Motor neuron (in vitro differentiated cells): Measurements from ENCODE around the gene NACC1. TPM values are rescaled to one million over a fixed set of nuclear protein-coding genes. Genes with fewer than 3 reads are reported as not detected.
A peak's percentile ranks its signal among the peaks of the same experiment; 100 is the strongest.

Source experiments
- ATAC-seq, 8 experiments: fragments of 200-7000 bp; cut with Tn5 transposase; replicated peaks in 6 of 8; 2 replicates each; pipeline ENCODE4 v1.8.0; 2021; ENCODE audit warnings: mild to moderate bottlenecking in 8 of 8, moderate library complexity in 8 of 8
- H3K27ac ChIP-seq, 2 donors: fragments of 250-450 bp; sonication (Bioruptor Pico); 2 replicates each; pipeline ENCODE4 v1.9.0; 2021; ENCODE audit warnings: antibody characterized with exemption in 2 of 2, mild to moderate bottlenecking in 2 of 2, moderate library complexity in 1 of 2
- H3K4me1 ChIP-seq, 2 donors: fragments of 250-450 bp; sonication (Bioruptor Pico); replicated peaks in 1 of 2; 2 replicates each; pipeline ENCODE4 v1.6.1; 2021; ENCODE audit warnings: antibody characterized with exemption in 2 of 2, mild to moderate bottlenecking in 2 of 2, moderate library complexity in 1 of 2
- H3K4me3 ChIP-seq, 5 donors: fragments of 250-450 bp; sonication (Bioruptor Pico); 2 replicates each; pipeline ENCODE4 v1.9.0; 2021; ENCODE audit warnings: antibody characterized with exemption in 5 of 5, mild to moderate bottlenecking in 5 of 5, moderate library complexity in 4 of 5
- WGBS, 10 experiments: fragments of 450-650 bp; shearing (Covaris generic); methylation state at CpG; one replicate each; pipeline ENCODE4 v1.0.0; 2022; 5-methylcytosine and 5-hydroxymethylcytosine counted together
- in situ Hi-C, 9 experiments: fragments of 400-800 bp; cut with MboI; loops; one replicate each; pipeline ENCODE4 v1.15.0; 2021; ENCODE audit warnings: low sequenced_read_pairs in 9 of 9, low pct_unique_long_range_greater_than_20kb in 2 of 9; ENCODE audit not compliant: unreplicated experiment in 9 of 9
- total RNA-seq, 8 experiments: library from RNA; unstranded; fragments of 300-600 nt; gene quantifications; 2 replicates each; pipeline versions ENCODE4 v1.2.3 to v1.2.4, GENCODE V29; 2022

NACC1 gene
- total RNA-seq, 8 experiments from 2014 or later: 9.7 to 56.8 (median 28.3) TPM

DNA sequence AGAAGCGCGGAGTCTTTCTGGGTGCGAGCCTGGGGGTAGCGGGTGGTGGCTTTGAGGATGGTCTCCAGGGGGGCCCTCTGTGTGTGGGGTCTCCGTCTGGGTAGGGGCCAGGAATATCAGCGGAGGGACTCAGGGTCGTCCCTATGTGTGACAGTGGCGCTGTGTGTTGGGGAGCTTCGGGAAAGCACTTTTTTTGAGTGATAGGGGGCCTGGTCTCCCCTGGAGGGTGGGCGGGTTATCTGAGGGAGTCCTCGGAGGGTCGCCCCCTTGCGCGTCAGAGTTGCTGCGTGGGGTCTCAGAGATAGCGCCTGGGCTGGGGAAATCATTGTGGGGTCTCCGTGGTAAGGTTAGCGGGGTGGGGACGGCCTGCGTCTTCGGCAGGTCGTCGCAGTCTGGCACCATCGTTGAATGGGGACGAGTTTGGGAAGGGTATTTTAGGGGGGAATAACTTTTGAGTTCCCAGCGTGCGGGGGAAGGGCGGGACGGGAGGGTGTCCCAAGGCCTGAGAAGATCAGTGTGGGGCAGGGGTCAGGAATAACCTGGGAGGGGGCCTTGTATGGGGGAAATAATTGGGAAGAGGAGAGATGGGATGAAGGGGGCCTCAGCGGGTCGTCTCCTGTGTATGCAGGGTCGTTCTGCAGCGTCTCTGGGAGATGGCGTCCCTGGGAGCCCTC is 33.0 kb downstream of the NACC1 start:
- Histone ChIP-seq H3K27ac (peak overlapping the region; percentile 76 to 80), H3K4me1 (peaks cover 3% of the 10 kb centered on the region in 2 donors), H3K4me3 (peak overlapping the region; percentile 55 to 89 (median 82))
- 0 to 4% (median 0%) methylated on average over 2 to 10 of the region's 34 CpGs; no CpG with 5 or more reads in 7 of the 10 experiments for WGBS, 10 experiments
- no peak for ATAC-seq
- in situ Hi-C loops: no loop called here

DNA sequence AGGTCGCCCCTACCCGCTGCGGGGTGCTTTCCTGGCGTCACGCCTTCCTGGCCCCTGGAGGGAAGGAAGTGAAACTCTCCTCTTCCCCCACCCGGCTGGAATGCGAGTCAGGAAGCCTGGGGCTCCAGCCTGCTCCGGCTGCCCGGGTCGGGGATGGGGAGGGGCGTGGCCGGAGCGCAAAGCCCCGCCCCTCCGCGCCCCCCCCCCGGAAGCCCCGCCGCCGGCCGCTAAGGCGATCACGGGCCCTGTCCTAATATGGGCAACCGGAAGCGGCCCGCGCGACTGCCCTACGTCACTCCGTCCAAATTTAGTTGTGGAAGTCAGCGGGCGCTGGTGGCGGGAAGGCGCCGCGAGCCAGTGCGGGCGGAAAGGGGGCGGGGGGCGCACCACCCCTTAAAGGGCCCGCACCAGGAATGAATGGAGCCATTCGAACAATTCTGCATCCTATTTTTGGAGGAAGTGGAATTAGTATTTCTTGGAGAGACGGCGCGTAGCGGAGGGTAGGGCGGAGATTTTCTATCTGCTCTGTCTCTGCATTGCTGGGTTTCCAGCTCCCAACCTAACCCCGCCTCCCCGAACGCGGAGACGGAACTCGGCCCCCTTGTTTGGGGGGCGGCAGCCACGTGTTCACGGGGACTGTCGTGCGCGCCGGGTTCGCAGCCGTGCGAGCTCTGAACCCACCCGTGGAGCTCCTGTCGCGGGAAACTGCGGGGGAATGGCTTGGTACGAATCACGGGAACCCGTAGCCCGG is 33.7 kb downstream of the NACC1 start:
- in situ Hi-C loops: no loop called here
- Histone ChIP-seq H3K4me3 (peak overlapping the region; percentile 55 to 89 (median 82)), H3K27ac (peak overlapping the region; percentile 91 to 97), H3K4me1 (peaks cover 6 to 9% of the 10 kb centered on the region in 2 donors)
- 0 to 8% (median 0%) methylated on average over 1 to 22 of the region's 71 CpGs; no CpG with 5 or more reads in 5 of the 10 experiments for WGBS, 10 experiments
- peak; percentile 12 to 65 (median 57) for ATAC-seq

DNA sequence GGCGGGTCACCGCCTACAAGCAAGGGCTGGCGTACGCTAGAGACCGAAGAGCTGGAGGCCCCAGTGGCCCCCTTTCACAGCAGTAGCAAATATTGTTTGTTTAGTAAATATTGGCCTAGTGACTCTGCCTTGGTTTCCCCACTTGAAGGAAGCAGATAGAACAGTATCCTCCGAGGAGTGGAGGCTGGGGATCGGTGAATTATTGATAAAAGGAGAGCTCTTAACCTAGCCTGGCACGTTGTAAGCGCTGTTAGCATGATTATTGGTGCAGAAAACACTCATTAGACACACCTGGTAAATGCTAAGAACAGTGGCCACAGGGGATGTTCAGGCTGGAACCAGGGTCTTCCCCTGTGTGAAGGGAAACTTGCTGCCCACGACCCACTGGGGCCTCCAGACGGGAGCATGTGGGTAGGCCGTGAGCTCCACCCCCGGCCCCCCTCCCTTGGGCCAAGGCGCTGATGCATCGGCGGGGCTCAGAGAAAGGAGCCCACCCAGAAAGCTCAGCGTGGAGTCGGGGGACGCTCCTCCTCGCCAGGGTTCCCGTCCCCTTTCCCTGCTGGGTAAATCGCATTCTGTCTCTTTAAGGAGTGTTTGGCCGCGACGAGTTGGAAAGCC is 34.4 kb downstream of the NACC1 start:
- Histone ChIP-seq H3K4me1 (peaks cover 6 to 9% of the 10 kb centered on the region in 2 donors), H3K27ac (peak overlapping the region; percentile 91 to 97), H3K4me3 (peak overlapping the region; percentile 55 to 89 (median 82))
- ATAC-seq: no peak
- 0% methylated on average over 2 to 10 of the region's 25 CpGs; no CpG with 5 or more reads in 3 of the 10 experiments for WGBS, 10 experiments
- in situ Hi-C loops: no loop called here

GRCh38 chr19:13152974-13153568 is 35.0 kb downstream of the NACC1 start:
- WGBS, 10 experiments: 0% methylated on average over 1 to 10 of the region's 59 CpGs; no CpG with 5 or more reads in 5 of the 10 experiments
- peak; percentile 5 to 48 (median 40) for ATAC-seq
- Histone ChIP-seq H3K4me3 (peak overlapping the region; percentile 55 to 89 (median 82)), H3K4me1 (peaks cover 6 to 9% of the 10 kb centered on the region in 2 donors), H3K27ac (peak overlapping the region; percentile 91 to 97)
- in situ Hi-C loops: no loop called here

GRCh38 chr19:13153569-13154240 is 35.6 kb downstream of the NACC1 start:
- no peak for ATAC-seq
- Histone ChIP-seq H3K4me3 (peak overlapping the region; percentile 55 to 89 (median 82)), H3K27ac (peak overlapping the region; percentile 91 to 97), H3K4me1 (peaks cover 6 to 9% of the 10 kb centered on the region in 2 donors)
- 0 to 4% (median 0%) methylated on average over 3 to 49 of the region's 69 CpGs; no CpG with 5 or more reads in 5 of the 10 experiments for WGBS, 10 experiments
- in situ Hi-C loops: no loop called here

DNA sequence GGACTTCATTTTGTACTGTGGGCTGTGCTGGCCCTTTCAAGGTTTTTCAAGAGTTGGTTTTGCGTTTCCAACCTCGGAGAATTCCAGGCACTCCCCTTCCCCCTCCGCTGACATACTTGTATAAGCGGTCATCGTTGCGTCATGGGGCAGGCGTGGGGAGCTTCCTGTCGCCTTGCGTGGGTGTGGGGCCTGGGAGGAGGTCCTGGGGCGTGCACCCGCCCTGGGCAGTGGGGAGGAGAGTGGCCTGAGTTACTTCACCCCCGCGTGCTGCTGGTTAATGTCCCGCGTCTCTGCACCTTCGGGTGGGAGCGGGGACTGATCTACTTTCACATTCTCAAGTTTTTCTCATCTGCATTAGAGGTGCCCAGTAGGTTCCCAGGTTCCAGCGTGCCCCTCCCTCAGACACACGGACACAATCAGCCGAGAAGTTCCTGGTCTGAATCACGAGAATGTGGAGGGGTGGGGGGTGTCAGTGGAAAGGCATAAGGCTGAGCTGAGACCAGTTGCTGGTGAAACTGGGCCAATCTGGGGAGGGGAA is 36.2 kb downstream of the NACC1 start:
- peak in 1 of 8 experiments; percentile 0 for ATAC-seq
- in situ Hi-C loops: no loop called here
- peaks cover 6 to 7% of the 10 kb centered on the region in 2 donors for H3K4me1 ChIP-seq
- WGBS, 10 experiments: 0 to 2% (median 0%) methylated on average over 1 to 7 of the region's 21 CpGs; no CpG with 5 or more reads in 4 of the 10 experiments
- H3K4me3 ChIP-seq: peak overlapping the region; percentile 55 to 89 (median 82)
- peak overlapping the region; percentile 91 to 97 for H3K27ac ChIP-seq

DNA sequence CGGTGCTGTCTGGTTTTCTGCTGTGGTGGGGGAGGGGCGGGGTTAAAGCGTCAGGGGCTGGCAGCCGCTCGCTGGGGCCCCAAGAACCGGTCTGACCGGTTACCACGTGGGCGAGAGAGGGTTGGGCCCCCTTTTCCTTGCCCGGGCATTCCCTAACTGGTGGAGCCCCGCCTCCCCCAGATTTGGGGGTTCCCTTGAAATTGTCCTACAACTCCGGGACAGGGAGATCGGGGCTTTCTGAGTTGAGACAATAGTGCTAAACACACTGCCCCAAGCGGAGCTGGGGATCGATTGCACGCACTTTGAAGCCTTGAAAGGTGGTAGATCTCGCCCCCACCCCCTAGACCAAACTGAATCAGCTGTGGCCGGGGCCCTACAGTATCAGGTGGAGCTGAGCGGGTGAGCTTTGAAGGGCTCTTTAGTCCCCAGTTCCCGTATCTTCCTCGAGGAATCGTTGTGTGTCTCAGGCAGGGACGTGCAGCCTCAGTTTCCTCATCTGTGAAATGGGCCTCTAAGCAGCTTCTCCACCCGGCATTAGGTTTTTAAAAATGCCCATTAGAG is 36.9 kb downstream of the NACC1 start:
- Histone ChIP-seq H3K4me1 (peaks cover 6 to 7% of the 10 kb centered on the region in 2 donors), H3K27ac (peak overlapping the region; percentile 91 to 97), H3K4me3 (peak overlapping the region; percentile 55 to 89 (median 82))
- in situ Hi-C loops: no loop called here
- peak in 3 of 8 experiments; percentile 0 to 2 (median 1) for ATAC-seq
- 0 to 3% (median 0%) methylated on average over 1 to 11 of the region's 24 CpGs; no CpG with 5 or more reads in 6 of the 10 experiments for WGBS, 10 experiments

DNA sequence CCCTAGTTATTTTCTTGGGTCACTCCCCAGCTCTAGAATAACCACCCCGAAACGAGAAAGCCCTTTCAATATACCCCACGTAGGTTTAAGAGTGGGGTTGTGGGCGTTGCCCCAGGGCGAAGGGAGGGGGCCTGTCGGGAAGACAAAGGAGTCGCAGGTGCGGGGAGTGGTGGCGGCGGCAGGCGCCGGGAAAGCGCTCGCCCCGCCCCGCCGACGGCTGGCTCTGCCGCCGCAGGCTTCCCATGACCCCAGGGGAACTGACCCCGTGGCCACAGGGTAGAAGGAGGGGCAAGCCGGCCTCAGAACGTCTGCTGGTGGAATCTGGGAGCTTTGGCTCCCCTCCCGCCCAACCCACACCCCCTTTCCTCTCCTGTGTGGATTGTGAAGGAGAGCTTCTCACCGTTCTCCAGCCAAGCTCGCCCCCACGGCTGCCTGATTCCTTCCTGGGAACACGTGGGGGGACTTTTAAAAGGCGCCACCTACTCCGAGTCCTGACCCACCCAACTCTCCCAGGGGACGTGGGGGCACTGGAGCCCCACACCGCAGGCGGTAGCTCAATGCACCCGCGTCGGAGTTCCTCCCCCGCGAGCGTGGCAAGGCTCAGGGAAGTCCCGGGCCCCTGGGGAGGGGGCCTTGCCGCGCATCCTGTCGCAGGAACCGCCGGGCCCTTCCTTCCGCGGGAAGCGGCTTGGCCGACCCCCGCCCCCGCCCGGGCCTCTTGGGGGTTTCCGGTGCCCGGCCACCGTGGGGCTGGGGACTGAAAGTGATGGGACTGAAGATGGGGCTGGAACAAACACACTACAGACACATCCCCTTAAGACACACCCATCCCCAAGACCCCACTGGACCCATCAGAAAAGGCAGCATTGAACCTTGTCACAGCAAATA is 37.7 kb downstream of the NACC1 start:
- in situ Hi-C loops: no loop called here
- peak overlapping the region; percentile 91 to 97 for H3K27ac ChIP-seq
- 0 to 17% (median 0%) methylated on average over 1 to 10 of the region's 55 CpGs; no CpG with 5 or more reads in 6 of the 10 experiments for WGBS, 10 experiments
- peak overlapping the region; percentile 55 to 89 (median 82) for H3K4me3 ChIP-seq
- H3K4me1 ChIP-seq: peaks cover 6 to 7% of the 10 kb centered on the region in 2 donors
- peak; percentile 1 to 31 (median 9) for ATAC-seq

GRCh38 chr19:13159713-13160112 is 41.6 kb downstream of the NACC1 start:
- Histone ChIP-seq H3K4me3 (no peak overlapping the region), H3K27ac (no peak overlapping the region), H3K4me1 (peaks cover 19 to 20% of the 10 kb centered on the region in 2 donors)
- 56 to 100% (median 100%) methylated on average over 1 to 3 of the region's 3 CpGs; no CpG with 5 or more reads in 4 of the 10 experiments for WGBS, 10 experiments
- in situ Hi-C loops: no loop called here
- ATAC-seq: no peak

DNA sequence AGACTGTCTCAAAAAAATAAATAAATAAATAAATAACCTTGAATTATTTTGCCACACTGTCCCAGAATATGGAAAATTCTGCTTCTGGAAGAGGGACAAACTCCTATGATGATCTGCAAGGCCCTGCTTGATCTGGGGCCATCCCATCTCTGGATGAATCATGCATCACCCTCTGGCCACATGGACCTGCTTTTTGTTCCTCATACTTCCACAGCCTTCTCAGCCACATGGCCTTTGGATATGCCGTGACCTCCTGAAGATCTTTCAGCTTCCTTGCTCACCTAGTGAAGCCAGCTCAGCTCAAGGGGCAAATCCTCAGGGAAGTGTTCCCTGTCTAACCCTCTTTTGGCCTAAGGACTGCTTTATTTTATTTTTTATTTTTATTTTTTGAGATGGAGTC is 42.5 kb downstream of the NACC1 start:
- in situ Hi-C loops: no loop called here
- no peak overlapping the region for H3K4me3 ChIP-seq
- H3K27ac ChIP-seq: no peak overlapping the region
- 60 to 67% methylated on average over 1 of the region's 1 CpG; no CpG with 5 or more reads in 8 of the 10 experiments for WGBS, 10 experiments
- no peak for ATAC-seq
- peaks cover 25 to 26% of the 10 kb centered on the region in 2 donors for H3K4me1 ChIP-seq
